ENCODE data around the gene CRELD1. TPM values are rescaled to one million over a fixed set of nuclear protein-coding genes. Genes with fewer than 3 reads are reported as not detected.

Gene CRELD1
- total RNA-seq, 1 experiment from 2014 or later, result 12.7 TPM

GRCh38 chr3:9901967-9902366, 31.7 kb upstream of the CRELD1 start:
- no peak for DNase-seq (ENCODE audit: low read depth)
- in situ Hi-C loops (cut with HindIII; ENCODE audit: low pct_unique_long_range_greater_than_20kb, low sequenced_read_pairs), result no loop called here

GRCh38 chr3:9902372-9903237, 31.0 kb upstream of the CRELD1 start, which contains the start of gene IL17RE:
IL17RE (plus strand) TSS chr3:9902848; CDS start chr3:9902933, 85 bp downstream.
- no peak for DNase-seq (ENCODE audit: low read depth)
- in situ Hi-C loops (cut with HindIII; ENCODE audit: low pct_unique_long_range_greater_than_20kb, low sequenced_read_pairs), result no loop called here

DNA sequence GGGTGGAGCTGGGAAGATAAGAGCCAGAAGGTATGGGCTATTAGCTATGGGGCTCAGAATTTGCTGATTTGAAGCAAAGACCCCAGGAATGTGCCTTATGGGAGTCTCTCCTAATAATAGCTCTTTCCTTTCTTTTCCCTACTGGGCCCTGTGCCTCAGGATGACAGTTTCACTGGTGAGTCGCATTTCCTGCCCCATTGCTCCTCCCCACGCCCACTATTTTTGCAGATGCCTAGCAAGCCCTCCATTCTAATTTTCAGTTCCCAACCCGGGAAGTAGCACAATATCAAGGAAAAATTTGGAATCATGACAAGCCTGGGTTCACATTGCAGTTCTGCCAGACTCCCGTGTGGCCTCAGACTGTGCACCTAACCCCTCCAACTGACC, 30.4 kb upstream of the CRELD1 start:
- DNase-seq (ENCODE audit: low read depth), result no peak
- in situ Hi-C loops (cut with HindIII; ENCODE audit: low pct_unique_long_range_greater_than_20kb, low sequenced_read_pairs), result no loop called here

GRCh38 chr3:9903904-9904303, 29.7 kb upstream of the CRELD1 start:
- DNase-seq (ENCODE audit: low read depth), result no peak
- in situ Hi-C loops (cut with HindIII; ENCODE audit: low pct_unique_long_range_greater_than_20kb, low sequenced_read_pairs), result no loop called here

DNA sequence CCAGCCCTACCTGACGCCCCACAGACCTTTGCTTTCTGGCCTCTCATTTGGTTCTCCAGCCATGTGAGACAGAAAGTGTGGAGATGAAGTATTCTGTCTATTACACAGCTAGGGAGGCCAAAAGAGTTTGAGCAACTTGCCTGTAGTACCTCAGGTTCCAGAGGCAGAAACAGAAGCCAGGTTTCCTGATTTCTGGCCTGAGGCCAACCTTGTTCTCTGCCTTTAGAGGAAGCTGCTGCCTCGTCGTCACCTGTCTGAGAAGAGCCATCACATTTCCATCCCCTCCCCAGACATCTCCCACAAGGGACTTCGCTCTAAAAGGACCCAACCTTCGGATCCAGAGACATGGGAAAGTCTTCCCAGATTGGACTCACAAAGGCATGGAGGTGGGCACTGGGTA, 27.2 kb upstream of the CRELD1 start:
- in situ Hi-C loops (cut with HindIII; ENCODE audit: low pct_unique_long_range_greater_than_20kb, low sequenced_read_pairs), result no loop called here
- DNase-seq (ENCODE audit: low read depth), result no peak

GRCh38 chr3:9908286-9908685, 25.3 kb upstream of the CRELD1 start:
- in situ Hi-C loops (cut with HindIII; ENCODE audit: low pct_unique_long_range_greater_than_20kb, low sequenced_read_pairs), result no loop called here

GRCh38 chr3:9909221-9910013, 24.2 kb upstream of the CRELD1 start:
- no peak for DNase-seq (ENCODE audit: low read depth)
- in situ Hi-C loops (cut with HindIII; ENCODE audit: low pct_unique_long_range_greater_than_20kb, low sequenced_read_pairs), result no loop called here

More at GRCh38 chr3:9908286-9908685, 25.3 kb upstream of the CRELD1 start:
- no peak for DNase-seq (ENCODE audit: low read depth)

GRCh38 chr3:9911863-9912262, 21.8 kb upstream of the CRELD1 start:
- in situ Hi-C loops (cut with HindIII; ENCODE audit: low pct_unique_long_range_greater_than_20kb, low sequenced_read_pairs), result no loop called here
- DNase-seq (ENCODE audit: low read depth), result no peak

DNA sequence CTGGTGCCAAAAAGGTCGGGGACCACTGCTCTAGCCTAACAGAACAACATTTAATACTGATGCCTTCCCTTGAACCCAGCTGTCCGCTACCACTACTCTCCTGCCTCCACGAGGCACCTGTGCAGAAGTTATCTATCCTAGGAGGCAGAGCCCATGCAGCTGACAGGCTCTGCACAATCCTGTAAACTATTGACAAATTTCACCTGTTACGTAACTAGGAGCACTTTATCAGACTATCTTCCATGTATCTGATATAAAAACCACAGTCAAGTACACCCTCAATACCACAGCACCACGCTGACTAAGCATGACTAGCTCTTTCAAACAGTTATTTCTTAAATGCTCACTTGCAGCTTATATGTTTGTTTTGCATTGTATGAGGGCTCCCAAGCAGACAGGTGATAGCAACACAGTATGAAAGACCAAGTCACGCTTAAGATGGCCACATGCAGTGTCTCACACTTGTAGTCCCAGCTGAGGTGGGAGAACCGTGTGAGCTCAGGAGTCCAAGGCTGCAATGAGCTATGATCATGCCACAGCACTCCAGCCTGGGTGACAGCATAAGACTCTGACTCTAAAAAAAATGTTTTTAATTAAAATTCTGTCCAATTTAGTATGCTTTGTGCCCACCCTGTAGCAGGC, 21.2 kb upstream of the CRELD1 start:
- in situ Hi-C loops (cut with HindIII; ENCODE audit: low pct_unique_long_range_greater_than_20kb, low sequenced_read_pairs), result no loop called here
- DNase-seq (ENCODE audit: low read depth), result peak; percentile 48

DNA sequence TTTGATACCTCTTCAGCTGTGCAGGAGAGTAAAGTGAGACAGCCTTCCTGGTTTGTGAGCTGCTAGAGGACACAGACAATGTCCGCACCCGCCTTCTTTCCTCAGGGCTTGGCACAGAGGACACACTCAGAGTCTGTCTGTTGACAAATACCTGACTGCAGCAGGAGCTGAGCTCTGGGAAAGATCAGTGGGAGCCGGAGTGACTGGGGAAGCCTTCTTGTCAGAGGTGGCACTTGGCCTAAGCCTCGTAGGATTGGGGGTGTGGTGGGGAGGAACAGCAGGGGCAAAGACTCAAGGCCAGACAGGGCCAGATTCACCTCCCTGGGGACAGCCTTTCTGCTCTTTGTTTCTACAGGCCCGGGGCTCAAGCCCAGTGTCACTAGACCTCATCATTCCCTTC, 20.0 kb upstream of the CRELD1 start:
- no peak for DNase-seq (ENCODE audit: low read depth)
- in situ Hi-C loops (cut with HindIII; ENCODE audit: low pct_unique_long_range_greater_than_20kb, low sequenced_read_pairs), result no loop called here

- in situ Hi-C loops (cut with HindIII; ENCODE audit: low pct_unique_long_range_greater_than_20kb, low sequenced_read_pairs), result no loop called here
Observed at GRCh38 chr3:9914011-9914410, 19.6 kb upstream of the CRELD1 start.

GRCh38 chr3:9914559-9915253, 18.9 kb upstream of the CRELD1 start:
- no peak for DNase-seq (ENCODE audit: low read depth)
- in situ Hi-C loops (cut with HindIII; ENCODE audit: low pct_unique_long_range_greater_than_20kb, low sequenced_read_pairs), result no loop called here

More at GRCh38 chr3:9914011-9914410, 19.6 kb upstream of the CRELD1 start:
- DNase-seq (ENCODE audit: low read depth), result no peak

DNA sequence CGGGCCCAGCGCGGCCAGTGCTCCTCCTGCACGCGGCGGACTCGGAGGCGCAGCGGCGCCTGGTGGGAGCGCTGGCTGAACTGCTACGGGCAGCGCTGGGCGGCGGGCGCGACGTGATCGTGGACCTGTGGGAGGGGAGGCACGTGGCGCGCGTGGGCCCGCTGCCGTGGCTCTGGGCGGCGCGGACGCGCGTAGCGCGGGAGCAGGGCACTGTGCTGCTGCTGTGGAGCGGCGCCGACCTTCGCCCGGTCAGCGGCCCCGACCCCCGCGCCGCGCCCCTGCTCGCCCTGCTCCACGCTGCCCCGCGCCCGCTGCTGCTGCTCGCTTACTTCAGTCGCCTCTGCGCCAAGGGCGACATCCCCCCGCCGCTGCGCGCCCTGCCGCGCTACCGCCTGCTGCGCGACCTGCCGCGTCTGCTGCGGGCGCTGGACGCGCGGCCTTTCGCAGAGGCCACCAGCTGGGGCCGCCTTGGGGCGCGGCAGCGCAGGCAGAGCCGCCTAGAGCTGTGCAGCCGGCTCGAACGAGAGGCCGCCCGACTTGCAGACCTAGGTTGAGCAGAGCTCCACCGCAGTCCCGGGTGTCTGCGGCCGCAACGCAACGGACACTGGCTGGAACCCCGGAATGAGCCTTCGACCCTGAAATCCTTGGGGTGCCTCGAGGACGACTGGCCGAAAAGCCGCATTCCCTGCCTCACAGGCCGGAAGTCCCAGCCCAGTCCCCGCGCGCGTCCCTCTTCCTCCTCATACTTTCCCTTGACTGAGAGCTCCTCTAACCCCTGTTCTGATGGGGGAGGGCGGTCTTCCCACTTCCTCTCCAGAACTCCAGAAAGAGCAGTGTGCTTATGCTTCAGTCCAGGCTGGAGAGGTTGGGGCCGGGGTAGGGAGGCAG, 18.1 kb upstream of the CRELD1 start:
- in situ Hi-C loops (cut with HindIII; ENCODE audit: low pct_unique_long_range_greater_than_20kb, low sequenced_read_pairs), result no loop called here
- no peak for DNase-seq (ENCODE audit: low read depth)

DNA sequence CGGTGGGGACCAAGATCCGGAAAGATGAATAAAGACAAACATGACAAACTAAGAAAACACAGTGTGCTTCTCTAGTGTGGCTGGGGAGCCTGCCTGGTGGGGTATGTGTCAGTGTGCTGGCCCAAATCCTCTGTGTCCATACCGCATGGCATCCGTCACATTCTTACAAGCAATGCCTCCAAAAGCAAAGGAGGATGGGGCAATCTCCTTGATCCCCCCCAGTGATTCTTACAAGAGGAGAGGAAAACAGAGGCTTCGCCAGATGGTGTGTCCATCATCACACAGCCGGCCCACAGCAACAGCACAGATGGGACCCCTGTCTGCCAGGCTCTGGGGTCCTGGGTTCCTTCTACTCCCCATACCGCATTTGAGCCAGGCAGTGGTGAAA, 17.3 kb upstream of the CRELD1 start:
- DNase-seq (ENCODE audit: low read depth), result no peak
- in situ Hi-C loops (cut with HindIII; ENCODE audit: low pct_unique_long_range_greater_than_20kb, low sequenced_read_pairs), result no loop called here

DNA sequence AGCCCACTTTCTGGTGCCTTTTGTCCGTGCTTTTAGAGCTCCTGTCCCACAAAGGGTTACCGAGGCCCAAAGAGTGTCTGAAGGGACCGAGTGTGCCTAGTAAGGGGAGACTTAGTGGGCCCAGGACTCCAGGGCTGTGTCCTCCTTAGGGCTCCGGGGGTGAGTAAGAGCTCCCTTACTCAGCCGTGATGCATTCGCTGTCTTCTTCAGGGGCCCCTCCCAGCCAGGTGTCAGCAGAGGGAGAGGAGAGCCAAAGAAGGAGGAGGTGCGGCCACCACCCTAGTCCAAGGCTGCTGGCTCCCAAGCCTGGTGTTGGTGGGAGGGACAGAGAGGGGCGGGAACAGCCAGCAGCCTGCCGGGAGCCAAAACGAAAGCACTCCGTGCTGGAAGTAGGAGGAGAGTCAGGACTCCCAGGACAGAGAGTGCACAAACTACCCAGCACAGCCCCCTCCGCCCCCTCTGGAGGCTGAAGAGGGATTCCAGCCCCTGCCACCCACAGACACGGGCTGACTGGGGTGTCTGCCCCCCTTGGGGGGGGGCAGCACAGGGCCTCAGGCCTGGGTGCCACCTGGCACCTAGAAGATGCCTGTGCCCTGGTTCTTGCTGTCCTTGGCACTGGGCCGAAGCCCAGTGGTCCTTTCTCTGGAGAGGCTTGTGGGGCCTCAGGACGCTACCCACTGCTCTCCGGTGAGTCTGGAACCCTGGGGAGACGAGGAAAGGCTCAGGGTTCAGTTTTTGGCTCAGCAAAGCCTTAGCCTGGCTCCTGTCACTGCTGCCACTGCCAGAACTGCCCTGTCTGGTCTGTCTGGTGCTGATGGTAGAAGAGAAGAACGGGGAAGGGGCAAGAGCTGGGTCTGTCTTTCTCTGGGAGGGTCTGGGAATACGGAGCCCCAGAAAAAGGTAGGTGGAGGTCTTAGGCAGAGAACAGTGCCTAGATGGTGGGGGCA, 16.6 kb upstream of the CRELD1 start, which contains the start of gene IL17RC:
Gene IL17RC (plus strand): TSS at position 365 of the 947 bp plus-strand sequence. CDS start 218 bp downstream, at position 583.
- peak; percentile 92 for DNase-seq (ENCODE audit: low read depth)
- in situ Hi-C loops (cut with HindIII; ENCODE audit: low pct_unique_long_range_greater_than_20kb, low sequenced_read_pairs), result no loop called here

DNA sequence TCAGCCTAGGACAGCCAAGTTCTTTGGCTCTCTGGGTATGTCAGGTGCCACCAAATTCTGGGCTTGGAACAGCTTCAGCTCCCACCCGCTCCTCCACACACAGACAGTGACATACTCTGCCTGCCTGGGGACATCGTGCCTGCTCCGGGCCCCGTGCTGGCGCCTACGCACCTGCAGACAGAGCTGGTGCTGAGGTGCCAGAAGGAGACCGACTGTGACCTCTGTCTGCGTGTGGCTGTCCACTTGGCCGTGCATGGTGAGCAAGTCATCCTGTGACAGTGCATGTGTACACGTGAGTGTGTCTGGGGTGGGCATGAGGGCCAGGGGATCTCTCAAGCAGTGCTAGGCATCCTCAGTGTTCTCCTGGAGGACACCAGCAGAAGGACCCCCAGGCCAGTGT, 15.8 kb upstream of the CRELD1 start:
- in situ Hi-C loops (cut with HindIII; ENCODE audit: low pct_unique_long_range_greater_than_20kb, low sequenced_read_pairs), result no loop called here
- no peak for DNase-seq (ENCODE audit: low read depth)
